Measurements from ENCODE around the gene CD7.

- TF ChIP-seq POLR2A (IDR thresholded peaks at IDR 0.05; ENCODE audit: low read depth, low read length) (no peak), POLR2AphosphoS5 (IDR thresholded peaks at IDR 0.05; ENCODE audit: low read depth, low read length) (no peak), TAF1 (IDR thresholded peaks at IDR 0.05; ENCODE audit: borderline replicate concordance, low read depth, low read length) (no peak)
These were observed 3.8 kb upstream of the CD7 start for GRCh38 chr17:82320956-82321927.

All from GM12892 (cell line).